SK-N-SH (cell line): ENCODE data around the gene ZPBP2. TPM values are rescaled to one million over a fixed set of nuclear protein-coding genes. Genes with fewer than 3 reads are reported as not detected.

ENCODE experiments used
- CTCF ChIA-PET: fragments of 300-600, 350-600 bp; formaldehyde crosslinking; extraction: SDS; loops from one replicate; lab custom pipeline; 2021; lab: Yijun Ruan, JAX
- POLR2A ChIA-PET: fragments of 350-600 bp; sonication (Branson Sonifier 250); formaldehyde crosslinking; extraction: SDS; loops from one replicate; lab custom pipeline; 2020; ENCODE audit warnings: antibody characterized with exemption, inconsistent platforms; lab: Yijun Ruan, JAX
- DNase-seq: peaks from one replicate; pipeline ENCODE4 v3.0.0; 2012
- H2AFZ ChIP-seq: fragments of 200-600 bp; sonication (generic); 2 replicates; pipeline ENCODE4 v1.8.1; 2016; ENCODE audit warnings: antibody characterized with exemption, mild to moderate bottlenecking, low read depth
- H3F3A ChIP-seq: fragments of 200-600 bp; sonication (generic); replicated peaks from 2 replicates; pipeline ENCODE3; 2016; ENCODE audit warnings: antibody characterized with exemption, mild to moderate bottlenecking; ENCODE audit not compliant: insufficient read depth
- H3K27ac ChIP-seq, 2 experiments: fragments of 200-500 bp in 1 of 2; fragments of 200-600 bp in 1 of 2; sonication (Bioruptor generic) in 1 of 2; sonication (generic), shearing (Covaris generic) in 1 of 2; 2 replicates each; pipeline versions ENCODE4 v1.5.1 to v1.6.1; 2014 to 2016; ENCODE audit warnings: low read depth in 2 of 2, inconsistent platforms in 1 of 2, low read length in 1 of 2, mild to moderate bottlenecking in 1 of 2, mixed read lengths in 1 of 2
- H3K27me3 ChIP-seq: fragments of 200-600 bp; sonication (generic), shearing (Covaris generic); 2 replicates; pipeline ENCODE4 v1.6.1; 2016; ENCODE audit warnings: mixed run types; ENCODE audit not compliant: insufficient read depth
- H3K36me3 ChIP-seq, 2 experiments: fragments of 200-500 bp in 1 of 2; fragments of 200-600 bp in 1 of 2; sonication (Bioruptor generic) in 1 of 2; sonication (generic) in 1 of 2; replicated peaks in 1 of 2; 2 replicates each; pipeline versions ENCODE3 to v1.5.1; 2014 to 2016; ENCODE audit warnings: low read length in 1 of 2, mild to moderate bottlenecking in 1 of 2; ENCODE audit not compliant: insufficient read depth in 2 of 2, control insufficient read depth in 1 of 2
- H3K4me1 ChIP-seq, 2 experiments: fragments of 200-500 bp in 1 of 2; fragments of 200-600 bp in 1 of 2; sonication (Bioruptor generic) in 1 of 2; sonication (generic), shearing (Covaris generic) in 1 of 2; 2 replicates each; pipeline versions ENCODE4 v1.5.1 to v1.6.1; 2014 to 2016; ENCODE audit warnings: low read depth in 1 of 2, low read length in 1 of 2, mixed run types in 1 of 2; ENCODE audit not compliant: insufficient read depth in 2 of 2, control insufficient read depth in 1 of 2
- H3K4me2 ChIP-seq: fragments of 200-600 bp; sonication (generic), shearing (Covaris generic); 2 replicates; pipeline ENCODE4 v1.6.1; 2017; ENCODE audit warnings: mixed run types
- H3K4me3 ChIP-seq, 2 experiments: fragments of 200-500 bp in 1 of 2; fragments of 200-600 bp in 1 of 2; sonication (Bioruptor generic) in 1 of 2; sonication (generic), shearing (Covaris generic) in 1 of 2; 2 replicates each; pipeline versions ENCODE4 v1.5.1 to v1.8.1; 2014 to 2016; ENCODE audit warnings: low read depth in 2 of 2, inconsistent platforms in 1 of 2, low read length in 1 of 2, mild to moderate bottlenecking in 1 of 2, mixed read lengths in 1 of 2, moderate library complexity in 1 of 2
- H3K79me2 ChIP-seq: fragments of 200-600 bp; sonication (generic); 2 replicates; pipeline ENCODE4 v1.8.1; 2017; ENCODE audit warnings: mild to moderate bottlenecking; ENCODE audit not compliant: insufficient read depth
- H3K9ac ChIP-seq: fragments of 200-600 bp; sonication (generic); 2 replicates; pipeline ENCODE4 v1.6.1; 2017; ENCODE audit warnings: mixed run types
- H3K9me2 ChIP-seq: fragments of 200-600 bp; sonication (generic); 2 replicates; pipeline ENCODE4 v1.6.1; 2017; ENCODE audit warnings: mixed run types
- H3K9me3 ChIP-seq: fragments of 200-600 bp; sonication (generic); 2 replicates; pipeline ENCODE4 v1.6.1; 2017; ENCODE audit warnings: mixed run types, mild to moderate bottlenecking, moderate library complexity
- H4K20me1 ChIP-seq: fragments of 200-600 bp; sonication (generic); 2 replicates; pipeline ENCODE4 v1.6.1; 2017; ENCODE audit warnings: mild to moderate bottlenecking, mixed run types; ENCODE audit not compliant: insufficient read depth
- EZH2phosphoT487 ChIP-seq: fragments of 200-600 bp; sonication (generic); IDR thresholded peaks from 2 replicates; pipeline ENCODE4 v1.6.1; 2017; ENCODE audit warnings: low read depth, mixed run types, mild to moderate bottlenecking, antibody characterized with exemption, moderate library complexity, borderline replicate concordance
- MXI1 ChIP-seq: IDR thresholded peaks from 2 replicates; pipeline ENCODE4 v1.6.1; 2012; ENCODE audit warnings: mild to moderate bottlenecking, low read depth, low read length, improper control_type of control experiment
- NFIC ChIP-seq: IDR thresholded peaks from 2 replicates; pipeline ENCODE4 v1.4.0; 2012; ENCODE audit warnings: borderline replicate concordance
- RAD21 ChIP-seq: IDR thresholded peaks from 2 replicates; pipeline ENCODE4 v1.6.1; 2012; ENCODE audit warnings: mild to moderate bottlenecking, low read length
- REST ChIP-seq: IDR thresholded peaks from 2 replicates; pipeline ENCODE4 v1.6.1; 2012; ENCODE audit warnings: mild to moderate bottlenecking, low read depth, low read length, moderate library complexity
- SIN3A ChIP-seq: IDR thresholded peaks from 2 replicates; pipeline ENCODE4 v1.6.1; 2012; ENCODE audit warnings: low read depth, mild to moderate bottlenecking, low read length, moderate library complexity, borderline replicate concordance
- SMC3 ChIP-seq: IDR thresholded peaks from 2 replicates; pipeline ENCODE4 v1.6.1; 2012; ENCODE audit warnings: low read depth, low read length, improper control_type of control experiment
- TAF1 ChIP-seq: IDR thresholded peaks from 2 replicates; pipeline ENCODE4 v1.6.1; 2012; ENCODE audit warnings: low read depth, mild to moderate bottlenecking, low read length, moderate library complexity, borderline replicate concordance
- TEAD4 ChIP-seq: IDR thresholded peaks from 2 replicates; pipeline ENCODE4 v1.4.0; 2012; ENCODE audit warnings: mild to moderate bottlenecking, borderline replicate concordance; ENCODE audit not compliant: insufficient read depth
- USF1 ChIP-seq: IDR thresholded peaks from 2 replicates; pipeline ENCODE4 v1.4.0; 2012; ENCODE audit warnings: low read depth, borderline replicate concordance
- USF2 ChIP-seq: fragments of 150-350 bp; IDR thresholded peaks from 2 replicates; pipeline ENCODE4 v1.6.1; 2017; ENCODE audit warnings: antibody characterized with exemption, low read length, low read depth, borderline replicate concordance
- WGBS: methylation state at CpG from one replicate; pipeline ENCODE4 v1.1.6; 2017; ENCODE audit warnings: low lambda C conversion rate; 5-methylcytosine and 5-hydroxymethylcytosine counted together
- polyA plus RNA-seq, 3 experiments: library from polyadenylated mRNA; depleted of rRNA; stranded (reverse); fragments of >200 nt; gene quantifications; 2 replicates each; pipeline ENCODE4 v1.2.3, GENCODE V29; 2012
- TF ChIP-seq, protein P1 (sequence below): IDR thresholded peaks from 2 replicates; pipeline ENCODE4 v1.4.0; 2012; ENCODE audit warnings: low read depth
- TF ChIP-seq, protein P2 (sequence below): fragments of 150-350 bp; IDR thresholded peaks from 2 replicates; pipeline ENCODE4 v1.6.1; 2016; ENCODE audit warnings: mild to moderate bottlenecking, low read depth, low read length

ZPBP2 gene
- polyA plus RNA-seq, 1 of the 3 experiments (the other 2 are of a cell fraction) = not detected

GRCh38 chr17:39826334-39826733 lies 41.7 kb upstream of the ZPBP2 start:
- no peaks in the 10 kb centered on the region for H3K79me2 ChIP-seq
- H3K27me3 ChIP-seq = peaks cover 8% of the 10 kb centered on the region
- H3K4me1 ChIP-seq = no peaks in the 10 kb centered on the region
- no peak overlapping the region for H3K4me3 ChIP-seq
- H3K27ac ChIP-seq = no peak overlapping the region
- H2AFZ ChIP-seq = no peak overlapping the region
- ChIA-PET CTCF (no interaction called here), POLR2A (no interaction called here)
- no peaks in the 10 kb centered on the region for H3K9me3 ChIP-seq
- no peaks in the 10 kb centered on the region for H3K9me2 ChIP-seq
- no peaks in the 10 kb centered on the region for H3F3A ChIP-seq
- H4K20me1 ChIP-seq = no peaks in the 10 kb centered on the region
- H3K9ac ChIP-seq = no peak overlapping the region
- no peak for DNase-seq
- no peak overlapping the region for H3K4me2 ChIP-seq
- 0% methylated on average over 2 of the region's 2 CpGs for WGBS
- H3K36me3 ChIP-seq = no peaks in the 10 kb centered on the region
- TF ChIP-seq RAD21 (no peak), REST (no peak), USF1 (no peak), TAF1 (no peak)
- TF ChIP-seq, protein P1, sequence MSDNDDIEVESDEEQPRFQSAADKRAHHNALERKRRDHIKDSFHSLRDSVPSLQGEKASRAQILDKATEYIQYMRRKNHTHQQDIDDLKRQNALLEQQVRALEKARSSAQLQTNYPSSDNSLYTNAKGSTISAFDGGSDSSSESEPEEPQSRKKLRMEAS = no peak

- no peak overlapping the region for H3K4me2 ChIP-seq
- H3K9me2 ChIP-seq = no peaks in the 10 kb centered on the region
- H3F3A ChIP-seq = no peaks in the 10 kb centered on the region
- no peak overlapping the region for H3K27ac ChIP-seq
- 50% methylated on average over 4 of the region's 4 CpGs for WGBS
- no peak for TF ChIP-seq SIN3A
- TF ChIP-seq MXI1 = no peak
- TF ChIP-seq EZH2phosphoT487 = no peak
- no peak for TF ChIP-seq TEAD4
- no peak for TF ChIP-seq SMC3
- TF ChIP-seq, protein P2, sequence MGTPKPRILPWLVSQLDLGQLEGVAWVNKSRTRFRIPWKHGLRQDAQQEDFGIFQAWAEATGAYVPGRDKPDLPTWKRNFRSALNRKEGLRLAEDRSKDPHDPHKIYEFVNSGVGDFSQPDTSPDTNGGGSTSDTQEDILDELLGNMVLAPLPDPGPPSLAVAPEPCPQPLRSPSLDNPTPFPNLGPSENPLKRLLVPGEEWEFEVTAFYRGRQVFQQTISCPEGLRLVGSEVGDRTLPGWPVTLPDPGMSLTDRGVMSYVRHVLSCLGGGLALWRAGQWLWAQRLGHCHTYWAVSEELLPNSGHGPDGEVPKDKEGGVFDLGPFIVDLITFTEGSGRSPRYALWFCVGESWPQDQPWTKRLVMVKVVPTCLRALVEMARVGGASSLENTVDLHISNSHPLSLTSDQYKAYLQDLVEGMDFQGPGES = no peak
- TF ChIP-seq TAF1 = no peak
- TF ChIP-seq NFIC = no peak
- no peak for TF ChIP-seq USF2
- H4K20me1 ChIP-seq = no peaks in the 10 kb centered on the region
- no peaks in the 10 kb centered on the region for H3K79me2 ChIP-seq
- no peaks in the 10 kb centered on the region for H3K9me3 ChIP-seq
- CTCF ChIA-PET = interaction anchor here (1.4 kb wide), 1 partner anchor 21 kb away, joined by 3 read pairs; no protein-coding TSS in a partner anchor
- H2AFZ ChIP-seq = no peak overlapping the region
- no peak overlapping the region for H3K9ac ChIP-seq
- H3K36me3 ChIP-seq = no peaks in the 10 kb centered on the region
- DNase-seq = no peak
- H3K4me1 ChIP-seq = no peaks in the 10 kb centered on the region
- POLR2A ChIA-PET = no interaction called here
- H3K4me3 ChIP-seq = no peak overlapping the region
- H3K27me3 ChIP-seq = peaks cover 8% of the 10 kb centered on the region
Measured at GRCh38 chr17:39828443-39828842, 39.6 kb upstream of the ZPBP2 start.
